ENCODE data around the gene ZNF654.
"Not testable (repeated sequence)": the region's sequence is repeated elsewhere in the genome, so short reads cannot be mapped to it uniquely, and the experiment has no call there.

ZNF654 gene

GRCh38 chr3:88142094-88142624 lies 83.1 kb downstream of the ZNF654 start:
- peak; percentile 53 for DNase-seq (ENCODE audit: low read depth)

- no peak for DNase-seq (ENCODE audit: low read depth)
These were observed 88.2 kb downstream of the ZNF654 start for GRCh38 chr3:88147261-88147660.

GRCh38 chr3:88148651-88149050 lies 89.6 kb downstream of the ZNF654 start:
- no peak for DNase-seq (ENCODE audit: low read depth)

- peak; percentile 9 for DNase-seq (ENCODE audit: low read depth)
These were observed 90.0 kb downstream of the ZNF654 start for GRCh38 chr3:88149101-88149508.

- peak; percentile 93 for DNase-seq (ENCODE audit: low read depth)
These were observed 90.7 kb downstream of the ZNF654 start, which contains the start of gene C3orf38 for GRCh38 chr3:88149509-88150362. Gene C3orf38, plus strand, starts transcription at chr3:88149959. Its CDS starts 94 bp downstream, at chr3:88150053.

GRCh38 chr3:88150371-88150770 lies 91.3 kb downstream of the ZNF654 start:
- DNase-seq (ENCODE audit: low read depth): no peak

- no peak for DNase-seq (ENCODE audit: low read depth)
These were observed 91.8 kb downstream of the ZNF654 start for GRCh38 chr3:88150806-88151205.

GRCh38 chr3:88151358-88151757 lies 92.3 kb downstream of the ZNF654 start:
- no peak for DNase-seq (ENCODE audit: low read depth)

- no peak for DNase-seq (ENCODE audit: low read depth)
These were observed 93.8 kb downstream of the ZNF654 start for GRCh38 chr3:88152841-88153240.

GRCh38 chr3:88166419-88166971 lies 107.4 kb downstream of the ZNF654 start:
- no peak for DNase-seq (ENCODE audit: low read depth)

- no peak for DNase-seq (ENCODE audit: low read depth)
These were observed 108.1 kb downstream of the ZNF654 start for GRCh38 chr3:88167173-88167572.

GRCh38 chr3:88167704-88168103 lies 108.6 kb downstream of the ZNF654 start:
- no peak for DNase-seq (ENCODE audit: low read depth)

- no peak for DNase-seq (ENCODE audit: low read depth)
These were observed 109.1 kb downstream of the ZNF654 start for GRCh38 chr3:88168171-88168570.

- peak; percentile 40 for DNase-seq (ENCODE audit: low read depth)
These were observed 121.4 kb downstream of the ZNF654 start for GRCh38 chr3:88180398-88180999.

GRCh38 chr3:88182165-88182918 lies 123.3 kb downstream of the ZNF654 start:
- DNase-seq (ENCODE audit: low read depth): not testable (repeated sequence)

GRCh38 chr3:88188436-88188835 lies 129.4 kb downstream of the ZNF654 start:
- peak; percentile 48 for DNase-seq (ENCODE audit: low read depth)

- DNase-seq (ENCODE audit: low read depth): no peak
These were observed 130.3 kb downstream of the ZNF654 start for GRCh38 chr3:88189361-88189810.

- DNase-seq (ENCODE audit: low read depth): no peak
These were observed 132.9 kb downstream of the ZNF654 start for GRCh38 chr3:88191872-88192409.

- DNase-seq (ENCODE audit: low read depth): no peak
These were observed 133.6 kb downstream of the ZNF654 start for GRCh38 chr3:88192631-88193030.
